DND-41 (cell line): ENCODE measurements around the gene PRELID2.

Experiments
- CTCF ChIP-seq: IDR thresholded peaks from 2 replicates; pipeline ENCODE4 v1.5.1; 2012; ENCODE audit warnings: borderline replicate concordance, low read length, moderate library complexity, mild to moderate bottlenecking; ENCODE audit not compliant: poor library complexity, severe bottlenecking; ENCODE audit errors: extremely low read depth
- EZH2 ChIP-seq: IDR thresholded peaks from 3 replicates; pipeline ENCODE4 v1.6.1; 2012; ENCODE audit warnings: borderline replicate concordance, low read depth, mild to moderate bottlenecking, moderate library complexity, low read length, inconsistent platforms; ENCODE audit not compliant: severe bottlenecking

- TF ChIP-seq EZH2: no peak
- TF ChIP-seq CTCF: no peak
Measured at GRCh38 chr5:145859453-145859852, 24.3 kb upstream of the PRELID2 start.
